Panc1 (cell line): ENCODE measurements around the gene CFAP58. TPM values are rescaled to one million over a fixed set of nuclear protein-coding genes. Genes with fewer than 3 reads are reported as not detected.

Experiments
- ATAC-seq: fragments of 200-7000 bp; cut with Tn5 transposase; 2 replicates; pipeline ENCODE4 v1.9.1; 2020; ENCODE audit warnings: mild to moderate bottlenecking, moderate library complexity
- BruUV-seq: library from RNA; stranded (reverse); fragments of 400-500 nt; replicated peaks from 2 replicates; lab custom pipeline; 2021; lab: Mats Ljungman, UMichigan
- CTCF ChIA-PET: fragments of 300-600 bp; sonication (Branson Sonifier 250); formaldehyde crosslinking; loops from one replicate; lab custom pipeline; 2022; ENCODE audit warnings: antibody characterized with exemption; lab: Charles Lee
- POLR2A ChIA-PET: fragments of 300-600 bp; sonication (Branson Sonifier 250); formaldehyde crosslinking; loops from one replicate; lab custom pipeline; 2022; ENCODE audit warnings: antibody characterized with exemption; lab: Charles Lee
- DNase-seq: peaks from one replicate; pipeline ENCODE4 v3.0.0-alpha.2; 2010; ENCODE audit warnings: low read depth, low spot score
- H3K27ac ChIP-seq: 2 replicates; pipeline ENCODE4 v1.5.1; 2011; ENCODE audit warnings: mild to moderate bottlenecking, low read length, inconsistent platforms
- H3K27me3 ChIP-seq: fragments of 200-500 bp; sonication (Bioruptor generic); 2 replicates; pipeline ENCODE4 v1.6.0; 2014; ENCODE audit warnings: low read length, inconsistent platforms; ENCODE audit not compliant: control insufficient read depth, insufficient read depth
- H3K36me3 ChIP-seq: fragments of 200-500 bp; sonication (Bioruptor generic); 2 replicates; pipeline ENCODE4 v1.5.1; 2014; ENCODE audit warnings: inconsistent platforms, mild to moderate bottlenecking, low read length, moderate library complexity; ENCODE audit not compliant: control insufficient read depth, insufficient read depth
- H3K4me1 ChIP-seq: 2 replicates; pipeline ENCODE4 v1.5.1; 2011; ENCODE audit warnings: inconsistent platforms, mild to moderate bottlenecking, low read length, moderate library complexity; ENCODE audit not compliant: control insufficient read depth, insufficient read depth
- H3K4me3 ChIP-seq, 2 experiments: 2 replicates each; pipeline ENCODE4 v1.5.1; 2011 to 2012; ENCODE audit warnings: low read depth in 2 of 2, low read length in 2 of 2, mild to moderate bottlenecking in 2 of 2, inconsistent platforms in 1 of 2, moderate library complexity in 1 of 2
- H3K9me3 ChIP-seq: fragments of 200-500 bp; sonication (Bioruptor generic); 2 replicates; pipeline ENCODE4 v1.5.1; 2014; ENCODE audit warnings: low read depth, mild to moderate bottlenecking, inconsistent platforms, low read length, moderate library complexity; ENCODE audit not compliant: control insufficient read depth, insufficient read depth
- CTCF ChIP-seq: fragments of 450-650 bp; IDR thresholded peaks from 2 replicates; pipeline ENCODE4 v1.5.1; 2017; ENCODE audit warnings: mild to moderate bottlenecking
- POLR2AphosphoS5 ChIP-seq: IDR thresholded peaks from 2 replicates; pipeline ENCODE4 v1.6.1; 2012; ENCODE audit warnings: mild to moderate bottlenecking, low read depth, low read length, moderate library complexity
- REST ChIP-seq, 2 experiments: IDR thresholded peaks; 2 replicates each; pipeline ENCODE4 v1.6.1; 2011 to 2012; ENCODE audit warnings: low read depth in 2 of 2, control low read depth in 1 of 2, low read length in 1 of 2, mild to moderate bottlenecking in 1 of 2, moderate library complexity in 1 of 2; ENCODE audit not compliant: insufficient read depth in 1 of 2
- SIN3A ChIP-seq: IDR thresholded peaks from 2 replicates; pipeline ENCODE4 v1.6.1; 2012; ENCODE audit warnings: low read depth, mild to moderate bottlenecking, low read length, moderate library complexity, borderline replicate concordance; ENCODE audit not compliant: insufficient read depth
- TCF7L2 ChIP-seq: IDR thresholded peaks from 2 replicates; pipeline ENCODE4 v1.6.1; 2011; ENCODE audit warnings: mild to moderate bottlenecking, low read depth, low read length, inconsistent platforms
- in situ Hi-C: cut with HindIII; loops from 2 replicates; pipeline ENCODE4 v1.10.0; 2016; ENCODE audit warnings: low sequenced_read_pairs, low pct_unique_long_range_greater_than_20kb
- intact Hi-C: fragments of 100-400 bp; cut with micrococcal nuclease; formaldehyde crosslinking; loops from one replicate; pipeline ENCODE4 v1.10.0; 2022; ENCODE audit not compliant: unreplicated experiment
- total RNA-seq: library from RNA; stranded (reverse); gene quantifications from one replicate; pipeline ENCODE4 v1.2.1, GENCODE V29; 2021; ENCODE audit not compliant: unreplicated experiment

Gene CFAP58
- total RNA-seq, 1 experiment from 2014 or later, result 2.0 TPM

- POLR2A ChIA-PET, result no interaction called here
- H3K4me3 ChIP-seq, result no peak overlapping the region
- H3K36me3 ChIP-seq, result no peaks in the 10 kb centered on the region
- H3K4me1 ChIP-seq, result no peaks in the 10 kb centered on the region
- H3K9me3 ChIP-seq, result no peaks in the 10 kb centered on the region
- CTCF ChIA-PET, result no interaction called here
- in situ Hi-C loops (no loop called here), intact Hi-C loops (no loop called here)
- DNase-seq, result no peak
- BruUV-seq, result no TSS peak
- H3K27ac ChIP-seq, result no peak overlapping the region
- TF ChIP-seq CTCF, result no peak
- no peak for TF ChIP-seq REST (IDR thresholded peaks at IDR 0.05; ENCODE audit: insufficient read depth in 1 of 2, low read depth in 2 of 2, low read length in 1 of 2)
- TF ChIP-seq SIN3A, result no peak
- TF ChIP-seq TCF7L2, result no peak
- TF ChIP-seq POLR2AphosphoS5, result no peak
- no peak for ATAC-seq
- no peaks in the 10 kb centered on the region for H3K27me3 ChIP-seq
Measured at GRCh38 chr10:104492329-104492940, 138.8 kb downstream of the CFAP58 start.

- CTCF ChIA-PET, result no interaction called here
- no peak overlapping the region for H3K4me3 ChIP-seq
- H3K36me3 ChIP-seq, result no peaks in the 10 kb centered on the region
- in situ Hi-C loops, result no loop called here
- H3K27ac ChIP-seq, result no peak overlapping the region
- DNase-seq (no peak), ATAC-seq (no peak)
- POLR2A ChIA-PET, result no interaction called here
- peaks cover 13% of the 10 kb centered on the region for H3K27me3 ChIP-seq
- no peak for TF ChIP-seq TCF7L2
- no peak for TF ChIP-seq SIN3A
- no peak for TF ChIP-seq REST (IDR thresholded peaks at IDR 0.05; ENCODE audit: insufficient read depth in 1 of 2, low read depth in 2 of 2, low read length in 1 of 2)
- TF ChIP-seq POLR2AphosphoS5, result no peak
- TF ChIP-seq CTCF, result no peak
- H3K4me1 ChIP-seq, result no peaks in the 10 kb centered on the region
- BruUV-seq, result no TSS peak
- intact Hi-C loops, result no loop called here
- no peaks in the 10 kb centered on the region for H3K9me3 ChIP-seq
Measured at GRCh38 chr10:104498347-104499081, 144.9 kb downstream of the CFAP58 start.
